Fibroblast of villous mesenchyme (primary cell): Measurements from ENCODE around the gene TBC1D5. TPM values are rescaled to one million over a fixed set of nuclear protein-coding genes. Genes with fewer than 3 reads are reported as not detected.

ENCODE experiments used
- DNase-seq: peaks from one replicate; pipeline ENCODE4 v3.0.0-alpha.2; 2010; ENCODE audit warnings: low read depth
- H3K4me3 ChIP-seq: 2 replicates; pipeline ENCODE4 v1.5.1; 2011; ENCODE audit warnings: low read depth, mild to moderate bottlenecking, low read length
- CTCF ChIP-seq: IDR thresholded peaks from 2 replicates; pipeline ENCODE4 v1.5.1; 2012; ENCODE audit warnings: low read depth, mild to moderate bottlenecking, low read length; ENCODE audit not compliant: insufficient read depth
- total RNA-seq: library from RNA; depleted of rRNA; stranded (reverse); fragments of >200 nt; gene quantifications from 2 replicates; pipeline ENCODE4 v1.2.3, GENCODE V29; 2012

The TBC1D5 gene
- total RNA-seq, 1 donor: 107 TPM

GRCh38 chr3:17298038-17298437, 444.4 kb downstream of the TBC1D5 start:
- TF ChIP-seq CTCF: no peak
- no peak overlapping the region for H3K4me3 ChIP-seq
- no peak for DNase-seq

DNA sequence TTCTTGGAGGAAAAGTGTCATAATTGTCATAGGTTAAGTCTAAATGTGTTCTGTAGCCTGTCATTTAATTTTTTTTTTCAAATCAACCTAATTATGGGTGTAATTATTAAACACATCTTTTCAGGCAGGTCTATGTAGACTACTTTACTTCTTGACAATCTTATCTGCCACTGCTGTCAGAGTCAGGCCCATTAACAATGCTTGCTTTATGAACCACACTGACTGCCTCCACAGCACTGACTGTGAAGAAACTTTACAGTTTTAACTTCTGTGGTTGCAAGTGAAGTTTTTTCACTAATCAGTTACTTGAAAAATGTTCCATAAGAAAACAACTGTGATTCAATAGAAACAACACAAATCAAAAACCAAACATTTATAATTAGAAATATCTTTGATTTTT, 449.9 kb downstream of the TBC1D5 start:
- no peak for DNase-seq

GRCh38 chr3:17290894-17291293, 451.5 kb downstream of the TBC1D5 start:
- DNase-seq: no peak
- H3K4me3 ChIP-seq: no peak overlapping the region
- TF ChIP-seq CTCF: no peak

More for the DNA sequence above, 449.9 kb downstream of the TBC1D5 start:
- no peak for TF ChIP-seq CTCF
- H3K4me3 ChIP-seq: no peak overlapping the region

GRCh38 chr3:17288839-17289399, 453.5 kb downstream of the TBC1D5 start:
- no peak overlapping the region for H3K4me3 ChIP-seq
- no peak for DNase-seq
- TF ChIP-seq CTCF: no peak

DNA sequence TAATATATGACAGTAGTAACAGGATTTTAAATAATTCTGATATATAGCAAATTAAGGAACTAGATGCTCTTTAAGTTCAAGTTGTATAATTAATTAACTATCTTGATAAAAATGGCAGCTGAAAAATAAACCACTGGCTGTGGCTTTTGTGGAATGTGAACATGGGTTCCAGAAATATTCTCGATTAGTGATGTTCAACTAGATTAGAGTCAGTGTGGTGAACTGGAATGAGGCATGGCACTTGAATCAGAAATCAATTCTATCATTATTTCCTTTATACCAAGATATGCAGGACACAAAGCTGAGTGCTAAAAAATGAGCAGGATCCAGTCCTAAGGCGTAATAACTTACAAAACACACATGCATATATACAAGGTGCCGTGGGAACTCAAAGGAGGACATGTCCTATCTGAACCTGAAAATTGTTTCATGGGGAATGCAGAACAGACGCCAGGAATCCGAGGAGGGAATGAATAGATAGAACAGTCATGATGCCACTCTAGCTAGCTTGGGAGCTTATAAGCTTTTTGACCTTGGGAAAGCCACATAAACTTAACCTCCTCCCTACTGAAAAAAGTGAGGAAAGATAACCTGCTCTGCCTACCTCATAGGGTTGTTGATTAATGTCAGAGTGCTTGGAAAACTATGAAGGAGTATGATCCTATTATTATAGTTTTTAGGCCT, 455.3 kb downstream of the TBC1D5 start:
- no peak for TF ChIP-seq CTCF
- DNase-seq: no peak

GRCh38 chr3:17278006-17278405, 464.4 kb downstream of the TBC1D5 start:
- TF ChIP-seq CTCF: no peak
- DNase-seq: no peak

More for the DNA sequence above, 455.3 kb downstream of the TBC1D5 start:
- no peak overlapping the region for H3K4me3 ChIP-seq

DNA sequence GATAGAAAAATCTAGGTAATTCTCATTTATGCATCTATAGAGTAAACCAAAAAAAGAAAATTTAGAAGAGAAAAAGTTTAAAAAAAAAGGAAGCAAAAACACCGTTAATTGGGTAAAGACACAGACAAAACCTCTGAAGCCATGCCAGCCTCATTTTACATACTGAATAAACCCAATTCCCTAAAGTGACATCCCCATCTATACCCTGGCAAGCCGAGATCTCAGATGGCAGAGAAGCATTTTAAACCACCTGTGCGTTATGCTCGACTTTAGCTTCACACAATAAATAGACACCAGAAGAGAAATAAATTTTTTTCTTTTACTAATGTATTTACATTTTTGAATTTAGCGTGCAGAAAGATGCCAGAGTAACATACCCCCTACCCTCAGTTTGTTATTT, 475.6 kb downstream of the TBC1D5 start:
- H3K4me3 ChIP-seq: no peak overlapping the region
- no peak for TF ChIP-seq CTCF
- no peak for DNase-seq

More at GRCh38 chr3:17278006-17278405, 464.4 kb downstream of the TBC1D5 start:
- no peak overlapping the region for H3K4me3 ChIP-seq
